ENCODE data around the gene EBI3. TPM values are rescaled to one million over a fixed set of nuclear protein-coding genes. Genes with fewer than 3 reads are reported as not detected.
A peak's percentile ranks its signal among the peaks of the same experiment; 100 is the strongest.

Gene EBI3
- total and polyA plus RNA-seq, 9 donors = 0.58 to 6.6 (median 1.2) TPM; not detected in 1

GRCh38 chr19:4183967-4184717, 45.2 kb upstream of the EBI3 start:
- H3K27me3 ChIP-seq = no peaks in the 10 kb centered on the region
- H3K27ac ChIP-seq = no peak overlapping the region
- WGBS, 3 donors = 27 to 33% (median 27%) methylated on average over 23 of the region's 23 CpGs
- intact Hi-C loops (cut with DNase I) = no loop called here
- DNase-seq = no peak
- H3K4me1 ChIP-seq (ENCODE audit: insufficient read depth) = peaks cover 9% of the 10 kb centered on the region
- no peak for TF ChIP-seq POLR2A (IDR thresholded peaks at IDR 0.05)
- TF ChIP-seq EP300 (IDR thresholded peaks at IDR 0.05) = no peak
- TF ChIP-seq, protein P1, sequence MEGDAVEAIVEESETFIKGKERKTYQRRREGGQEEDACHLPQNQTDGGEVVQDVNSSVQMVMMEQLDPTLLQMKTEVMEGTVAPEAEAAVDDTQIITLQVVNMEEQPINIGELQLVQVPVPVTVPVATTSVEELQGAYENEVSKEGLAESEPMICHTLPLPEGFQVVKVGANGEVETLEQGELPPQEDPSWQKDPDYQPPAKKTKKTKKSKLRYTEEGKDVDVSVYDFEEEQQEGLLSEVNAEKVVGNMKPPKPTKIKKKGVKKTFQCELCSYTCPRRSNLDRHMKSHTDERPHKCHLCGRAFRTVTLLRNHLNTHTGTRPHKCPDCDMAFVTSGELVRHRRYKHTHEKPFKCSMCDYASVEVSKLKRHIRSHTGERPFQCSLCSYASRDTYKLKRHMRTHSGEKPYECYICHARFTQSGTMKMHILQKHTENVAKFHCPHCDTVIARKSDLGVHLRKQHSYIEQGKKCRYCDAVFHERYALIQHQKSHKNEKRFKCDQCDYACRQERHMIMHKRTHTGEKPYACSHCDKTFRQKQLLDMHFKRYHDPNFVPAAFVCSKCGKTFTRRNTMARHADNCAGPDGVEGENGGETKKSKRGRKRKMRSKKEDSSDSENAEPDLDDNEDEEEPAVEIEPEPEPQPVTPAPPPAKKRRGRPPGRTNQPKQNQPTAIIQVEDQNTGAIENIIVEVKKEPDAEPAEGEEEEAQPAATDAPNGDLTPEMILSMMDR (IDR thresholded peaks at IDR 0.05) = no peak
- H3K9me3 ChIP-seq = no peaks in the 10 kb centered on the region
- no peak overlapping the region for H3K4me3 ChIP-seq
- H3K36me3 ChIP-seq = no peaks in the 10 kb centered on the region

GRCh38 chr19:4184718-4185352, 44.5 kb upstream of the EBI3 start:
- intact Hi-C loops (cut with DNase I) = no loop called here
- DNase-seq = no peak
- WGBS, 3 donors = 89 to 96% (median 92%) methylated on average over 2 of the region's 2 CpGs
- no peak overlapping the region for H3K4me3 ChIP-seq
- no peaks in the 10 kb centered on the region for H3K36me3 ChIP-seq
- H3K4me1 ChIP-seq (ENCODE audit: insufficient read depth) = peaks cover 9% of the 10 kb centered on the region
- H3K27me3 ChIP-seq = no peaks in the 10 kb centered on the region
- no peak overlapping the region for H3K27ac ChIP-seq
- H3K9me3 ChIP-seq = no peaks in the 10 kb centered on the region
- TF ChIP-seq, protein P1 (IDR thresholded peaks at IDR 0.05) = no peak
- no peak for TF ChIP-seq POLR2A (IDR thresholded peaks at IDR 0.05)
- TF ChIP-seq EP300 (IDR thresholded peaks at IDR 0.05) = no peak

DNA sequence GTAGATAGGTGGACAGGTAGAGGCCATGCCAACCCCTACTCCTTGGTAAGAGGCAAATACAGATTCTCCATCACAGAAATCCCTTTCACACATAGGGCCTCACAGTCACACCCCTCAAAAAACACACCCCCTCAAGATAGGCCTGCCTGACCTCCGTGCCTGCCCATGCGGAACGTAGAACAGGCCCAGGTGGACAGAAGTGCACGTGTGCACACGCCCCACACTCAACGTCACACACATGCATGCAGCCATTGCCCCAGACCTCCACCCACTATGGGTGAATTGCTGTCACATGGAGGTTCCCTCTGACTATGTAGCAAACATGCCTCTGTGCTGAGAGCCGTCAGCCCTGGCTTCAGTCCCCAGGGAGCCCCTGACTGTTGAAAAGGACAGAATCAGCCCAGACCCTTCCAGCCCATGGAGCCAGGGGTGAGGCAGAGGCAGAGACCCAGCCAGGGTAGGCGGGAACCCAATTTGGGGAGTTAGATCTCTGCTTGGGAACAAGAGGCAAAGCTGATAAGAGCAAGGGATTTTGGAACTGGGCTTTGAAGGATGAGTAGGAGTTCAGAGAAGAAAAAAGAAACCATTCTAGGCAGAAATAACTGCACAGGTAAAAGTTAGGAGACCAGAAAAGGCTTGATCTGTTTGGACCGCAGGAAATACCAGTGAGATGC, 43.8 kb upstream of the EBI3 start:
- intact Hi-C loops (cut with DNase I) = no loop called here
- no peak overlapping the region for H3K4me3 ChIP-seq
- H3K27ac ChIP-seq = no peak overlapping the region
- peaks cover 9% of the 10 kb centered on the region for H3K4me1 ChIP-seq (ENCODE audit: insufficient read depth)
- H3K9me3 ChIP-seq = no peaks in the 10 kb centered on the region
- TF ChIP-seq EP300 (IDR thresholded peaks at IDR 0.05) = no peak
- TF ChIP-seq, protein P1 (IDR thresholded peaks at IDR 0.05) = no peak
- no peak for TF ChIP-seq POLR2A (IDR thresholded peaks at IDR 0.05)
- no peak for DNase-seq
- WGBS, 3 donors = 44 to 61% (median 51%) methylated on average over 9 of the region's 9 CpGs
- no peaks in the 10 kb centered on the region for H3K27me3 ChIP-seq
- no peaks in the 10 kb centered on the region for H3K36me3 ChIP-seq

DNA sequence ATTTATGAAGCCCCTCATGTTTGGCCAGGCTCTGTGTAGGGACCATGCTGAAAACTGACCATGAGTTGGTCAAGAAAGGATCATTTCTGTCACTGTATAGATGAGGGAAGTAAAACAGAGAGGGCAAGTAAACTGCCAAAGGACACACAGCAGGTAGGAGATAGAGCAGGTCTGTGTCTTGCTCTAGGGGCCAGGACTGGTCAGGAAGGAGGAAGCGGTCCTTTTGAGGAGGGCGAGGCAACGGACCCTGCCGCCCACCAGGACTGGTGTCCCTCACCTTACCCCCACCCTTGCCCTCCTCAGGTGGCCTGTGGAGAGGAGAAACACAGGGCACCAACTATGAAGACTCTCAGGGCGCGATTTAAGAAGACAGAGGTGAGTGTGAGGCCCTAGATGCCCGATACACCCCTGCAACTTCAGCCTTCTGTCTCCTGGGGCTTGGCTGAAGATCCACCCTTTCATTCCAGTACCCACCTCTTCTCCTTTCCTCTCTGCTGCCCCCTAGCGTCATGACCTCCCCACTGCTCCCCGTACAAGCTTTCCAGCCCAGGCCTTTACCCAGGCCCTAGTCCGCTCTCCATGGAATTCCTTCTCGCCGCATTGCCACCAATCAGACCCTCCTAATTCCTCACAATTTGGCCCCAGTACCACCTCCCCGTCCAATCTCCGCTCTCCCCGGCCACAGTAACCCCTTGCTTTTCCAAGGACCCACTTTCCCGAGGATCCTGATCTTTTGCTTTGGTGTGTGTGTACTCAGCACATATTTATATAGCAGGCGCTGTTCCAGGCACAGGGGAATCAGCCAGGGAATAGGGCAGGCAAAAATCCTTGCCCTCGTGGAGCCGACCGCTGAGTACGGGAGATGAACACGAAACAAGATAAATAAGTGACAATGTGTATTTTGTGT, 43.0 kb upstream of the EBI3 start:
- peak in 4 of 5 donors; percentile 51 to 56 (median 52) for DNase-seq
- Histone ChIP-seq H3K27me3 (no peaks in the 10 kb centered on the region), H3K9me3 (no peaks in the 10 kb centered on the region), H3K4me3 (no peak overlapping the region), H3K4me1 (ENCODE audit: insufficient read depth) (peaks cover 9% of the 10 kb centered on the region), H3K27ac (no peak overlapping the region), H3K36me3 (no peaks in the 10 kb centered on the region)
- intact Hi-C loops (cut with DNase I) = no loop called here
- 28 to 35% (median 30%) methylated on average over 22 of the region's 22 CpGs for WGBS, 3 donors
- TF ChIP-seq POLR2A (IDR thresholded peaks at IDR 0.05) (no peak), EP300 (IDR thresholded peaks at IDR 0.05) (no peak)
- TF ChIP-seq, protein P1 (IDR thresholded peaks at IDR 0.05) = no peak
